GM12801 (cell line): Measurements from ENCODE around the gene YBX3.

ENCODE experiments used
- CTCF ChIP-seq: IDR thresholded peaks from one replicate; pipeline ENCODE4 v1.5.1; 2011; ENCODE audit warnings: control low read depth; ENCODE audit not compliant: insufficient read length; ENCODE audit errors: extremely low read depth

Gene YBX3

GRCh38 chr12:10732549-10732948 lies 9.4 kb upstream of the YBX3 start:
- no peak for TF ChIP-seq CTCF

GRCh38 chr12:10732066-10732465 lies 8.9 kb upstream of the YBX3 start:
- TF ChIP-seq CTCF: no peak

- TF ChIP-seq CTCF: no peak
Observed at GRCh38 chr12:10730559-10730958, 7.4 kb upstream of the YBX3 start.

- no peak for TF ChIP-seq CTCF
Observed at GRCh38 chr12:10728091-10728490, 5.0 kb upstream of the YBX3 start.

- TF ChIP-seq CTCF: no peak
Observed at GRCh38 chr12:10726945-10727344, 3.8 kb upstream of the YBX3 start.

GRCh38 chr12:10725003-10725402 lies 1.9 kb upstream of the YBX3 start:
- no peak for TF ChIP-seq CTCF

GRCh38 chr12:10722502-10722904 lies 620 bp downstream of the YBX3 start:
- TF ChIP-seq CTCF: no peak
